Erythroblast (primary cell): Measurements from ENCODE around the gene HPCAL4.

ENCODE experiments used
- GATA1 ChIP-seq: IDR thresholded peaks from 2 replicates; pipeline ENCODE4 v1.6.1; 2011; ENCODE audit warnings: low read depth, mild to moderate bottlenecking, control low read depth, low read length, moderate library complexity
- POLR2A ChIP-seq: IDR thresholded peaks from 2 replicates; pipeline ENCODE4 v1.6.1; 2011; ENCODE audit warnings: mild to moderate bottlenecking, low read length

- no peak for TF ChIP-seq POLR2A
- TF ChIP-seq GATA1: no peak
These were observed at the start of gene HPCAL4 for GRCh38 chr1:39691383-39692151.
